SK-N-SH treated with all-trans-retinoic acid at 6 μM for 48 hours (cell line): ENCODE data around the gene SLC66A1.

Source experiments
- ZFP3 ChIP-seq: fragments of 250-450 bp; sonication (Bioruptor Pico); IDR thresholded peaks from 2 replicates; pipeline ENCODE4 v1.5.0; 2020; ENCODE audit warnings: mild to moderate bottlenecking, moderate library complexity
- TF ChIP-seq, protein P1 (sequence below): fragments of 250-450 bp; sonication (Bioruptor Pico); IDR thresholded peaks from 2 replicates; pipeline ENCODE4 v1.5.1; 2020; ENCODE audit warnings: low read depth, mild to moderate bottlenecking, moderate library complexity
- TF ChIP-seq, protein P2 (sequence below): fragments of 250-450 bp; sonication (Bioruptor Pico); IDR thresholded peaks from 2 replicates; pipeline ENCODE4 v1.8.0; 2020; ENCODE audit warnings: mild to moderate bottlenecking, moderate library complexity, borderline replicate concordance

DNA sequence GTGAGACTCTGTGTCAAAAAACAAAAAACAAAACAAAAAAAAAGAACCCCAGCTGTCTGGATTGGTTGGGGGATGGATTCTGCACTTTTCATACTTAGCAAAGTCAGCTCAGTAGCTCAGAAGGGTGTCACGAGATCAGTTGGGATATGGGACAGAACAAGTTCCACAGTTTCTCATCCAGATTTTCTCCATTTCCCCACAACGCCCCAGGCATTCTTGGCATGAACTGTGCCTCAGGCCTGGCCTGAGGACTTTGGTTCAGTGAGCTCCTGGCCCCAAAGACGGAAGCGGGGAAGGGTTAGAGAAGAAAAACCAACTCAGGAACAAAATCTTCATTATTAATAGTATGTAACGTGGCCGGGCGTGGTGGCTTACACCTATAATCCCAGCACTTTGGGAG lies 2.1 kb upstream of the SLC66A1 start:
- no peak for TF ChIP-seq ZFP3 (CRISPR knock-in tag)
- TF ChIP-seq, protein P1, sequence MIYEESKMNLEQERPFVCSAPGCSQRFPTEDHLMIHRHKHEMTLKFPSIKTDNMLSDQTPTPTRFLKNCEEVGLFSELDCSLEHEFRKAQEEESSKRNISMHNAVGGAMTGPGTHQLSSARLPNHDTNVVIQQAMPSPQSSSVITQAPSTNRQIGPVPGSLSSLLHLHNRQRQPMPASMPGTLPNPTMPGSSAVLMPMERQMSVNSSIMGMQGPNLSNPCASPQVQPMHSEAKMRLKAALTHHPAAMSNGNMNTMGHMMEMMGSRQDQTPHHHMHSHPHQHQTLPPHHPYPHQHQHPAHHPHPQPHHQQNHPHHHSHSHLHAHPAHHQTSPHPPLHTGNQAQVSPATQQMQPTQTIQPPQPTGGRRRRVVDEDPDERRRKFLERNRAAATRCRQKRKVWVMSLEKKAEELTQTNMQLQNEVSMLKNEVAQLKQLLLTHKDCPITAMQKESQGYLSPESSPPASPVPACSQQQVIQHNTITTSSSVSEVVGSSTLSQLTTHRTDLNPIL (CRISPR knock-in tag) = no peak
- TF ChIP-seq, protein P2, sequence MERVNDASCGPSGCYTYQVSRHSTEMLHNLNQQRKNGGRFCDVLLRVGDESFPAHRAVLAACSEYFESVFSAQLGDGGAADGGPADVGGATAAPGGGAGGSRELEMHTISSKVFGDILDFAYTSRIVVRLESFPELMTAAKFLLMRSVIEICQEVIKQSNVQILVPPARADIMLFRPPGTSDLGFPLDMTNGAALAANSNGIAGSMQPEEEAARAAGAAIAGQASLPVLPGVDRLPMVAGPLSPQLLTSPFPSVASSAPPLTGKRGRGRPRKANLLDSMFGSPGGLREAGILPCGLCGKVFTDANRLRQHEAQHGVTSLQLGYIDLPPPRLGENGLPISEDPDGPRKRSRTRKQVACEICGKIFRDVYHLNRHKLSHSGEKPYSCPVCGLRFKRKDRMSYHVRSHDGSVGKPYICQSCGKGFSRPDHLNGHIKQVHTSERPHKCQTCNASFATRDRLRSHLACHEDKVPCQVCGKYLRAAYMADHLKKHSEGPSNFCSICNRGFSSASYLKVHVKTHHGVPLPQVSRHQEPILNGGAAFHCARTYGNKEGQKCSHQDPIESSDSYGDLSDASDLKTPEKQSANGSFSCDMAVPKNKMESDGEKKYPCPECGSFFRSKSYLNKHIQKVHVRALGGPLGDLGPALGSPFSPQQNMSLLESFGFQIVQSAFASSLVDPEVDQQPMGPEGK (CRISPR knock-in tag) = no peak
